HepG2 (cell line): ENCODE results near the gene COPS7A. TPM values are rescaled to one million over a fixed set of nuclear protein-coding genes. Genes with fewer than 3 reads are reported as not detected.

ENCODE experiments used
- EHMT2 ChIP-seq: fragments of 200-600 bp; sonication (generic); IDR thresholded peaks from 2 replicates; pipeline ENCODE4 v1.7.0; 2017; ENCODE audit warnings: antibody characterized with exemption, low read depth, low read length, borderline replicate concordance
- FOXO1 ChIP-seq: sonication (generic); formaldehyde crosslinking; IDR thresholded peaks from 2 replicates; pipeline ENCODE4 v1.4.0; 2020; ENCODE audit warnings: missing genetic modification reagents
- NFIC ChIP-seq: IDR thresholded peaks from 2 replicates; pipeline ENCODE4 v1.6.1; 2012; ENCODE audit warnings: mild to moderate bottlenecking, low read length, inconsistent platforms
- NR2F6 ChIP-seq, 2 experiments: IDR thresholded peaks; 2 replicates each; pipeline ENCODE4 v1.6.1; 2016; ENCODE audit warnings: antibody characterized with exemption in 1 of 2, mild to moderate bottlenecking in 1 of 2
- POGK ChIP-seq: sonication (generic); formaldehyde crosslinking; conservative IDR thresholded peaks from 2 replicates; pipeline ENCODE4 v1.8.0; 2022; ENCODE audit warnings: mild to moderate bottlenecking, moderate library complexity, missing genetic modification reagents
- SIN3A ChIP-seq: IDR thresholded peaks from 2 replicates; pipeline ENCODE4 v1.6.1; 2011; ENCODE audit warnings: low read depth, mild to moderate bottlenecking, control low read depth, low read length, borderline replicate concordance
- ZFP36 ChIP-seq: fragments of 150-350 bp; IDR thresholded peaks from 2 replicates; pipeline ENCODE4 v1.6.1; 2018; ENCODE audit warnings: borderline replicate concordance, low read length, low read depth; ENCODE audit not compliant: partially characterized antibody
- ZNF121 ChIP-seq: sonication (generic); formaldehyde crosslinking; IDR thresholded peaks from 2 replicates; pipeline ENCODE4 v1.5.0; 2020; ENCODE audit warnings: mild to moderate bottlenecking, missing genetic modification reagents
- ZNF749 ChIP-seq: sonication (generic); formaldehyde crosslinking; IDR thresholded peaks from 2 replicates; pipeline ENCODE4 v1.8.0; 2022; ENCODE audit warnings: mild to moderate bottlenecking, missing genetic modification reagents, moderate library complexity, borderline replicate concordance
- ZNF777 ChIP-seq: sonication (generic); formaldehyde crosslinking; IDR thresholded peaks from 2 replicates; pipeline ENCODE4 v1.4.0; 2020; ENCODE audit warnings: missing genetic modification reagents
- polyA plus RNA-seq, 8 experiments: library from polyadenylated mRNA; depleted of rRNA in 3 of 8; stranded (reverse) in 7 of 8; unstranded in 1 of 8; fragments of >200 nt; fragmentation: Illumina TruSeq in 4 of 8; extraction: Trizol in 4 of 8; gene quantifications; 2 replicates each; pipeline versions ENCODE4 v1.2.1 to v1.2.3, GENCODE V29; 2011 to 2016; ENCODE audit warnings: low read depth in 4 of 8, missing spikeins in 1 of 8, mixed read lengths in 1 of 8; ENCODE audit not compliant: insufficient read depth in 1 of 8
- total RNA-seq, 5 experiments: library from RNA; depleted of rRNA; stranded (reverse); fragments of >200 nt; fragmentation: Illumina TruSeq; extraction: Trizol; gene quantifications; 2 replicates each; pipeline ENCODE4 v1.2.3, GENCODE V29; 2016; ENCODE audit warnings: low read depth in 1 of 5
- TF ChIP-seq, protein P1 (sequence below): sonication (generic); formaldehyde crosslinking; IDR thresholded peaks from 2 replicates; pipeline ENCODE4 v1.8.1; 2022; ENCODE audit warnings: mild to moderate bottlenecking, missing genetic modification reagents

The COPS7A gene
- total and polyA plus RNA-seq, 2 of the 13 experiments (the other 11 are each of a cell fraction or from before 2014, with no cell fraction given): 40.0 to 73.6 TPM

DNA sequence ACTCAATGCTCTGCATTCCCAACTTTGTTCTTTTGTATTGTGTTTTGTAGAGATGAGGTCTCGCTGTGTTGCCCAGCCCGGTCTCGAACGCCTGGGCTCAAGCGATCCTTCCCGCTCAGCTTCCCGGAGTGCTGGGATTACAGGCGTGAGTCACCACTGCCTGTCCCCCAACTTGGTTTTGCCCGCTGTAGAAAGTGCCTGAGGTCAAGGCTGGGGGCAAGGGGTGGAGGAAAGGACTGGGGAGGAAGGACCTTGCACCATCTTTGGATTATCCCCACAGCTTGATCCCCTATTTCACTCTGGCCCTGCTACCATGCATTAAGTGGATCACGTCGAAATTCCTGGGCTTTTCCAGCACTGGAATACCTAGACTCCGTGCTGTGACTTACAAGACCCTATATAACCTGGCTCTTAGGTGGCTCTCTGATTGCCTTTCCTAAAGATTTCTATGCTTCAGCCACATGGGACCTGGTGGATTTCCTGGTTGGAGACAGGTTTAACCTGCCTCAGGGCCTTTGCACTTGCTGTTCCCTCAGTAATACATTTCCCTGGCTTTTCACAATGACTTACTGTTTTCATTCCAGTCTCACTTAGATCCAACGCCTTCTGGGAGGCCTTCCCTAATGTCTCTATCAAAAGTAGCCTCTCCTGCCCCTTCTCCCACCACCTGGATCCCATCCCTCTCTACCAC lies 22.6 kb upstream of the COPS7A start (continued):
- TF ChIP-seq FOXO1 (CRISPR knock-in tag) (no peak), NFIC (no peak), ZNF749 (CRISPR knock-in tag) (no peak), ZNF777 (CRISPR knock-in tag) (no peak), ZNF121 (CRISPR knock-in tag) (peak; percentile 65), ZFP36 (no peak), EHMT2 (no peak), SIN3A (no peak), POGK (no peak), NR2F6 (IDR thresholded peaks at IDR 0.05) (no peak; the same call in 1 of the 2 replicates), NR2F6 (CRISPR knock-in tag; IDR thresholded peaks at IDR 0.05) (0 out of 2 replicates have a peak, but pooled peaks have one; percentile 12)
- TF ChIP-seq, protein P1, sequence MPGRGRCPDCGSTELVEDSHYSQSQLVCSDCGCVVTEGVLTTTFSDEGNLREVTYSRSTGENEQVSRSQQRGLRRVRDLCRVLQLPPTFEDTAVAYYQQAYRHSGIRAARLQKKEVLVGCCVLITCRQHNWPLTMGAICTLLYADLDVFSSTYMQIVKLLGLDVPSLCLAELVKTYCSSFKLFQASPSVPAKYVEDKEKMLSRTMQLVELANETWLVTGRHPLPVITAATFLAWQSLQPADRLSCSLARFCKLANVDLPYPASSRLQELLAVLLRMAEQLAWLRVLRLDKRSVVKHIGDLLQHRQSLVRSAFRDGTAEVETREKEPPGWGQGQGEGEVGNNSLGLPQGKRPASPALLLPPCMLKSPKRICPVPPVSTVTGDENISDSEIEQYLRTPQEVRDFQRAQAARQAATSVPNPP (CRISPR knock-in tag): no peak
